SKM-1 treated with dmso at 0.1 percent for 144 hours (cell line): Measurements from ENCODE around the gene CNKSR3.

ENCODE experiments used
- DNase-seq: peaks from one replicate; lab custom pipeline; 2025; ENCODE audit not compliant: unreplicated experiment; lab: John Stamatoyannopoulos, UW

CNKSR3 gene

GRCh38 chr6:154356113-154356512 is 154.4 kb downstream of the CNKSR3 start:
- peak; percentile 32 for DNase-seq

- no peak for DNase-seq
These were observed 156.2 kb downstream of the CNKSR3 start for GRCh38 chr6:154354265-154354777.

- no peak for DNase-seq
These were observed 156.9 kb downstream of the CNKSR3 start for GRCh38 chr6:154353626-154354025.

GRCh38 chr6:154352898-154353585 is 157.4 kb downstream of the CNKSR3 start:
- no peak for DNase-seq

- no peak for DNase-seq
These were observed 160.2 kb downstream of the CNKSR3 start for GRCh38 chr6:154350293-154350692.

GRCh38 chr6:154347981-154348380 is 162.5 kb downstream of the CNKSR3 start:
- no peak for DNase-seq

GRCh38 chr6:154345811-154346210 is 164.7 kb downstream of the CNKSR3 start:
- DNase-seq = no peak

GRCh38 chr6:154343473-154344308 is 166.8 kb downstream of the CNKSR3 start:
- no peak for DNase-seq

- no peak for DNase-seq
These were observed 168.6 kb downstream of the CNKSR3 start for GRCh38 chr6:154341871-154342270.

- no peak for DNase-seq
These were observed 169.1 kb downstream of the CNKSR3 start for GRCh38 chr6:154341336-154341735.
